HepG2 (cell line): ENCODE results near the gene ITGB1. TPM values are rescaled to one million over a fixed set of nuclear protein-coding genes. Genes with fewer than 3 reads are reported as not detected.

Source experiments
- BORCS8-MEF2B ChIP-seq: sonication (generic); formaldehyde crosslinking; IDR thresholded peaks from 2 replicates; pipeline ENCODE4 v1.8.0; 2022; ENCODE audit warnings: mild to moderate bottlenecking, missing genetic modification reagents
- BRD4 ChIP-seq: sonication (generic); formaldehyde crosslinking; IDR thresholded peaks from 2 replicates; pipeline ENCODE4 v1.4.0; 2020; ENCODE audit warnings: missing genetic modification reagents
- EED ChIP-seq: sonication (generic); formaldehyde crosslinking; IDR thresholded peaks from 2 replicates; pipeline ENCODE4 v1.5.0; 2020; ENCODE audit warnings: mild to moderate bottlenecking, missing genetic modification reagents
- EP300 ChIP-seq, 3 experiments: sonication (generic) in 1 of 3; formaldehyde crosslinking in 1 of 3; IDR thresholded peaks; 2 replicates each; pipeline versions ENCODE4 v1.5.1 to v1.6.1; 2011 to 2020; ENCODE audit warnings: low read depth in 2 of 3, low read length in 2 of 3, borderline replicate concordance in 1 of 3, improper control_type of control experiment in 1 of 3, mild to moderate bottlenecking in 1 of 3, missing genetic modification reagents in 1 of 3, moderate library complexity in 1 of 3
- HDAC6 ChIP-seq: fragments of 200-600 bp; sonication (generic); IDR thresholded peaks from 2 replicates; pipeline ENCODE4 v1.7.0; 2017; ENCODE audit warnings: mild to moderate bottlenecking, antibody characterized with exemption, low read length, low read depth
- HMG20A ChIP-seq: IDR thresholded peaks from 2 replicates; pipeline ENCODE4 v1.6.1; 2016; ENCODE audit warnings: borderline replicate concordance
- HOXA3 ChIP-seq: sonication (generic); formaldehyde crosslinking; IDR thresholded peaks from 2 replicates; pipeline ENCODE4 v1.5.0; 2020; ENCODE audit warnings: missing genetic modification reagents
- JUN ChIP-seq: sonication (generic); formaldehyde crosslinking; IDR thresholded peaks from 2 replicates; pipeline ENCODE4 v1.4.0; 2020; ENCODE audit warnings: mild to moderate bottlenecking, missing genetic modification reagents
- LCORL ChIP-seq, 2 experiments: fragments of 450-650 bp in 1 of 2; sonication (generic) in 1 of 2; formaldehyde crosslinking in 1 of 2; IDR thresholded peaks; 2 replicates each; pipeline versions ENCODE4 v1.5.0 to v1.6.1; 2017 to 2020; ENCODE audit warnings: antibody characterized with exemption in 1 of 2, missing genetic modification reagents in 1 of 2
- MAX ChIP-seq: IDR thresholded peaks from 2 replicates; pipeline ENCODE4 v1.6.1; 2012; ENCODE audit warnings: inconsistent platforms
- NFYB ChIP-seq: sonication (generic); formaldehyde crosslinking; IDR thresholded peaks from 2 replicates; pipeline ENCODE4 v1.4.0; 2020; ENCODE audit warnings: missing genetic modification reagents
- NRL ChIP-seq: sonication (generic); formaldehyde crosslinking; IDR thresholded peaks from 2 replicates; pipeline ENCODE4 v1.5.0; 2020; ENCODE audit warnings: missing genetic modification reagents, mild to moderate bottlenecking, moderate library complexity, borderline replicate concordance
- PCBP1 ChIP-seq: fragments of 200-400 bp; formaldehyde crosslinking; IDR thresholded peaks from 2 replicates; pipeline ENCODE4 v1.6.1; 2017; ENCODE audit warnings: mild to moderate bottlenecking, low read depth, low read length, borderline replicate concordance
- PLRG1 ChIP-seq: fragments of 450-650 bp; conservative IDR thresholded peaks from 2 replicates; pipeline ENCODE4 v1.6.1; 2016
- PRMT3 ChIP-seq: sonication (generic); formaldehyde crosslinking; IDR thresholded peaks from 2 replicates; pipeline ENCODE4 v1.8.1; 2022; ENCODE audit warnings: low read depth, mild to moderate bottlenecking, moderate library complexity, missing genetic modification reagents, borderline replicate concordance
- TOPORS ChIP-seq: sonication (generic); formaldehyde crosslinking; IDR thresholded peaks from 2 replicates; pipeline ENCODE4 v1.8.0; 2023; ENCODE audit warnings: mild to moderate bottlenecking, missing genetic modification reagents
- USF2 ChIP-seq, 2 experiments: sonication (generic) in 1 of 2; formaldehyde crosslinking in 1 of 2; IDR thresholded peaks; 2 replicates each; pipeline versions ENCODE4 v1.5.1 to v1.6.1; 2011 to 2020; ENCODE audit warnings: borderline replicate concordance in 1 of 2, low read depth in 1 of 2, low read length in 1 of 2, mild to moderate bottlenecking in 1 of 2, missing genetic modification reagents in 1 of 2, moderate library complexity in 1 of 2
- XBP1 ChIP-seq: sonication (generic); formaldehyde crosslinking; IDR thresholded peaks from 2 replicates; pipeline ENCODE4 v1.5.0; 2020; ENCODE audit warnings: missing genetic modification reagents
- ZIK1 ChIP-seq: sonication (generic); formaldehyde crosslinking; IDR thresholded peaks from 2 replicates; pipeline ENCODE4 v1.5.0; 2020; ENCODE audit warnings: mild to moderate bottlenecking, low read depth, missing genetic modification reagents, borderline replicate concordance
- ZNF367 ChIP-seq: sonication (generic); formaldehyde crosslinking; IDR thresholded peaks from 2 replicates; pipeline ENCODE4 v1.4.0; 2020; ENCODE audit warnings: missing genetic modification reagents, borderline replicate concordance
- ZNF709 ChIP-seq: sonication (generic); formaldehyde crosslinking; IDR thresholded peaks from 2 replicates; pipeline ENCODE4 v1.5.0; 2020; ENCODE audit warnings: mild to moderate bottlenecking, missing genetic modification reagents
- ZNF883 ChIP-seq: sonication (generic); formaldehyde crosslinking; IDR thresholded peaks from 2 replicates; pipeline ENCODE4 v1.5.1; 2020; ENCODE audit warnings: mild to moderate bottlenecking, missing genetic modification reagents; ENCODE audit errors: not compliant biosample characterization
- polyA plus RNA-seq, 8 experiments: library from polyadenylated mRNA; depleted of rRNA in 3 of 8; stranded (reverse) in 7 of 8; unstranded in 1 of 8; fragments of >200 nt; fragmentation: Illumina TruSeq in 4 of 8; extraction: Trizol in 4 of 8; gene quantifications; 2 replicates each; pipeline versions ENCODE4 v1.2.1 to v1.2.3, GENCODE V29; 2011 to 2016; ENCODE audit warnings: low read depth in 4 of 8, missing spikeins in 1 of 8, mixed read lengths in 1 of 8; ENCODE audit not compliant: insufficient read depth in 1 of 8
- total RNA-seq, 5 experiments: library from RNA; depleted of rRNA; stranded (reverse); fragments of >200 nt; fragmentation: Illumina TruSeq; extraction: Trizol; gene quantifications; 2 replicates each; pipeline ENCODE4 v1.2.3, GENCODE V29; 2016; ENCODE audit warnings: low read depth in 1 of 5
- TF ChIP-seq, protein P1 (sequence below): sonication (generic); formaldehyde crosslinking; IDR thresholded peaks from 2 replicates; pipeline ENCODE4 v1.4.0; 2020; ENCODE audit warnings: missing genetic modification reagents; ENCODE audit errors: not compliant biosample characterization
- TF ChIP-seq, protein P2 (sequence below): sonication (generic); formaldehyde crosslinking; IDR thresholded peaks from 2 replicates; pipeline ENCODE4 v1.4.0; 2020; ENCODE audit warnings: missing genetic modification reagents, borderline replicate concordance

ITGB1 gene
- total and polyA plus RNA-seq, 2 of the 13 experiments (the other 11 are each of a cell fraction or from before 2014, with no cell fraction given): 190 to 204 TPM

- TF ChIP-seq NRL (CRISPR knock-in tag): 0 out of 2 replicates have a peak, but pooled peaks have one; percentile 36
- TF ChIP-seq HOXA3 (CRISPR knock-in tag): peak; percentile 79
- no peak for TF ChIP-seq PLRG1
- TF ChIP-seq ZNF367 (CRISPR knock-in tag): no peak
- no peak for TF ChIP-seq HDAC6
- 0 out of 2 replicates have a peak, but pooled peaks have one; percentile 70 for TF ChIP-seq PRMT3 (CRISPR knock-in tag)
- 0 out of 2 replicates have a peak, but pooled peaks have one; percentile 23 for TF ChIP-seq JUN
- TF ChIP-seq ZNF709 (CRISPR knock-in tag): no peak
- TF ChIP-seq TOPORS (CRISPR knock-in tag): no peak
- TF ChIP-seq LCORL (IDR thresholded peaks at IDR 0.05): no peak
- TF ChIP-seq LCORL (CRISPR knock-in tag; IDR thresholded peaks at IDR 0.05): peak; percentile 90
- TF ChIP-seq ZNF883 (CRISPR knock-in tag): peak; percentile 35
- peak; percentile 73; the same call in 1 of the 2 replicates for TF ChIP-seq BORCS8-MEF2B
- TF ChIP-seq ZIK1 (CRISPR knock-in tag): no peak
- no peak for TF ChIP-seq XBP1 (CRISPR knock-in tag)
- TF ChIP-seq USF2 (IDR thresholded peaks at IDR 0.05; ENCODE audit: low read depth, low read length): peak; percentile 89
- TF ChIP-seq USF2 (CRISPR knock-in tag; IDR thresholded peaks at IDR 0.05; ENCODE audit: borderline replicate concordance): peak; percentile 91; the same call in 1 of the 2 replicates
- TF ChIP-seq NFYB (CRISPR knock-in tag): peak; percentile 33; the same call in 1 of the 2 replicates
- TF ChIP-seq BRD4 (CRISPR knock-in tag): peak; percentile 87
- TF ChIP-seq MAX: peak; percentile 94
- TF ChIP-seq EP300 (IDR thresholded peaks at IDR 0.05; ENCODE audit: low read depth in 2 of 2, low read length in 2 of 2): no peak; a peak in 1 of 4 replicates
- TF ChIP-seq EP300 (CRISPR knock-in tag; IDR thresholded peaks at IDR 0.05; ENCODE audit: borderline replicate concordance): peak; percentile 58
- TF ChIP-seq PCBP1: no peak
- TF ChIP-seq, protein P1, sequence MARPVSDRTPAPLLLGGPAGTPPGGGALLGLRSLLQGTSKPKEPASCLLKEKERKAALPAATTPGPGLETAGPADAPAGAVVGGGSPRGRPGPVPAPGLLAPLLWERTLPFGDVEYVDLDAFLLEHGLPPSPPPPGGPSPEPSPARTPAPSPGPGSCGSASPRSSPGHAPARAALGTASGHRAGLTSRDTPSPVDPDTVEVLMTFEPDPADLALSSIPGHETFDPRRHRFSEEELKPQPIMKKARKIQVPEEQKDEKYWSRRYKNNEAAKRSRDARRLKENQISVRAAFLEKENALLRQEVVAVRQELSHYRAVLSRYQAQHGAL (CRISPR knock-in tag): no peak
- TF ChIP-seq EED (CRISPR knock-in tag): peak; percentile 65; the same call in 1 of the 2 replicates
- TF ChIP-seq, protein P2, sequence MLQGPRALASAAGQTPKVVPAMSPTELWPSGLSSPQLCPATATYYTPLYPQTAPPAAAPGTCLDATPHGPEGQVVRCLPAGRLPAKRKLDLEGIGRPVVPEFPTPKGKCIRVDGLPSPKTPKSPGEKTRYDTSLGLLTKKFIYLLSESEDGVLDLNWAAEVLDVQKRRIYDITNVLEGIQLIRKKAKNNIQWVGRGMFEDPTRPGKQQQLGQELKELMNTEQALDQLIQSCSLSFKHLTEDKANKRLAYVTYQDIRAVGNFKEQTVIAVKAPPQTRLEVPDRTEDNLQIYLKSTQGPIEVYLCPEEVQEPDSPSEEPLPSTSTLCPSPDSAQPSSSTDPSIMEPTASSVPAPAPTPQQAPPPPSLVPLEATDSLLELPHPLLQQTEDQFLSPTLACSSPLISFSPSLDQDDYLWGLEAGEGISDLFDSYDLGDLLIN (CRISPR knock-in tag): no peak
- peak; percentile 50; the same call in 1 of the 2 replicates for TF ChIP-seq HMG20A (CRISPR knock-in tag)
Observed at GRCh38 chr10:32980558-32981468, 22.8 kb upstream of the ITGB1 start (continued).
